Astrocyte (in vitro differentiated cells and primary cell): Measurements from ENCODE around the gene ZNF558.

Experiments used
- EZH2 ChIP-seq: IDR thresholded peaks from 2 replicates; pipeline ENCODE4 v1.6.1; 2012; ENCODE audit warnings: mild to moderate bottlenecking, low read length, inconsistent platforms; ENCODE audit not compliant: insufficient read depth
- TF ChIP-seq, protein P1 (sequence below): IDR thresholded peaks from 2 replicates; pipeline ENCODE4 v1.5.1; 2011; ENCODE audit warnings: low read depth, mild to moderate bottlenecking, inconsistent platforms, low read length, moderate library complexity; ENCODE audit not compliant: insufficient read depth

DNA sequence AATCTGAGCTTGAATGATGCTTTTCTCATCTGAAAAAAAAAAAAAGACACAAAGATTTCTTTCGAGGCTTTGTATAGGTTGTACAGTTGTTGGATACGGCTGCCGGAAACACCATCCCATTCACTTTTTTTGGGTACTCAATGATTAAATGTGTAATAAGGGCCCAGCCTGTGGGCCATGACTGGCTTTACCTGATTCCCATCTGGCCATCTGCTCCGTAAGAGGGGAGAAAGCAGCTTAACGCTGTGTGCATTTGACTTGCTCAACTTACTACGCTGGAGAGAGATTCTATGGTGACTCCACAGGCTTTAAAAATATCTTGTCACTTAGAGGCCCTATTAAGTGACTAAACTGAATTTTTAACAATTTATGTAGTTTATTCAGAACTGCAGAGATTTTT is 731 bp downstream of the ZNF558 start:
- TF ChIP-seq, protein P1, sequence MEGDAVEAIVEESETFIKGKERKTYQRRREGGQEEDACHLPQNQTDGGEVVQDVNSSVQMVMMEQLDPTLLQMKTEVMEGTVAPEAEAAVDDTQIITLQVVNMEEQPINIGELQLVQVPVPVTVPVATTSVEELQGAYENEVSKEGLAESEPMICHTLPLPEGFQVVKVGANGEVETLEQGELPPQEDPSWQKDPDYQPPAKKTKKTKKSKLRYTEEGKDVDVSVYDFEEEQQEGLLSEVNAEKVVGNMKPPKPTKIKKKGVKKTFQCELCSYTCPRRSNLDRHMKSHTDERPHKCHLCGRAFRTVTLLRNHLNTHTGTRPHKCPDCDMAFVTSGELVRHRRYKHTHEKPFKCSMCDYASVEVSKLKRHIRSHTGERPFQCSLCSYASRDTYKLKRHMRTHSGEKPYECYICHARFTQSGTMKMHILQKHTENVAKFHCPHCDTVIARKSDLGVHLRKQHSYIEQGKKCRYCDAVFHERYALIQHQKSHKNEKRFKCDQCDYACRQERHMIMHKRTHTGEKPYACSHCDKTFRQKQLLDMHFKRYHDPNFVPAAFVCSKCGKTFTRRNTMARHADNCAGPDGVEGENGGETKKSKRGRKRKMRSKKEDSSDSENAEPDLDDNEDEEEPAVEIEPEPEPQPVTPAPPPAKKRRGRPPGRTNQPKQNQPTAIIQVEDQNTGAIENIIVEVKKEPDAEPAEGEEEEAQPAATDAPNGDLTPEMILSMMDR, result no peak
- no peak for TF ChIP-seq EZH2
